IMR-90 (cell line): ENCODE results near the gene PNMA8A. TPM values are rescaled to one million over a fixed set of nuclear protein-coding genes. Genes with fewer than 3 reads are reported as not detected.

Experiments used
- ATAC-seq: fragments of 200-7000 bp; cut with Tn5 transposase; 2 replicates; pipeline ENCODE4 v1.9.1; 2020; ENCODE audit warnings: low read depth, mild to moderate bottlenecking, moderate library complexity
- BruUV-seq: library from RNA; stranded (reverse); fragments of 400-500 nt; replicated peaks from 2 replicates; lab custom pipeline; 2021; lab: Mats Ljungman, UMichigan
- CTCF ChIA-PET: fragments of 300-600 bp; formaldehyde crosslinking; extraction: SDS; loops from one replicate; lab custom pipeline; 2021; ENCODE audit warnings: antibody characterized with exemption; lab: Yijun Ruan, JAX
- POLR2A ChIA-PET: fragments of 300-600 bp; sonication (Branson Sonifier 250); formaldehyde crosslinking; loops from one replicate; lab custom pipeline; 2022; ENCODE audit warnings: antibody characterized with exemption; ENCODE audit not compliant: unreplicated experiment; lab: Charles Lee
- DNase-seq: peaks from one replicate; pipeline ENCODE4 v3.0.0; 2013
- H2AFZ ChIP-seq: replicated peaks from 2 replicates; pipeline ENCODE3; 2013; ENCODE audit warnings: low read length, mild to moderate bottlenecking; ENCODE audit not compliant: poor library complexity
- H2AK5ac ChIP-seq: 2 replicates; pipeline ENCODE4 v1.6.1; 2013; ENCODE audit warnings: low read depth, low read length, inconsistent platforms
- H2AK9ac ChIP-seq: replicated peaks from 2 replicates; pipeline ENCODE3; 2013; ENCODE audit warnings: mild to moderate bottlenecking, low read depth, low read length, moderate library complexity; ENCODE audit not compliant: poor library complexity
- H2BK120ac ChIP-seq: 2 replicates; pipeline ENCODE4 v1.6.1; 2013; ENCODE audit warnings: low read depth, low read length, inconsistent platforms
- H2BK15ac ChIP-seq: 3 replicates; pipeline ENCODE4 v1.6.1; 2013; ENCODE audit warnings: low read depth, low read length, inconsistent platforms
- H2BK20ac ChIP-seq: 2 replicates; pipeline ENCODE4 v1.6.1; 2013; ENCODE audit warnings: low read depth, mild to moderate bottlenecking, inconsistent platforms, low read length, moderate library complexity
- H2BK5ac ChIP-seq: 2 replicates; pipeline ENCODE4 v1.6.1; 2013; ENCODE audit warnings: mild to moderate bottlenecking, low read depth, low read length, inconsistent platforms; ENCODE audit not compliant: poor library complexity, severe bottlenecking
- H3K14ac ChIP-seq: replicated peaks from 2 replicates; pipeline ENCODE4 v1.6.1; 2013; ENCODE audit warnings: low read depth, low read length, inconsistent platforms
- H3K18ac ChIP-seq: 2 replicates; pipeline ENCODE4 v1.6.1; 2013; ENCODE audit warnings: low read depth, low read length, control low read depth
- H3K23ac ChIP-seq: 2 replicates; pipeline ENCODE4 v1.6.1; 2013; ENCODE audit warnings: low read depth, low read length, inconsistent platforms
- H3K27ac ChIP-seq: 2 replicates; pipeline ENCODE4 v1.5.1; 2013; ENCODE audit warnings: mild to moderate bottlenecking, control low read depth, low read length; ENCODE audit not compliant: insufficient read depth
- H3K27me3 ChIP-seq: 2 replicates; pipeline ENCODE4 v1.6.1; 2013; ENCODE audit warnings: low read length; ENCODE audit not compliant: control insufficient read depth, insufficient read depth
- H3K36me3 ChIP-seq: 2 replicates; pipeline ENCODE4 v1.6.1; 2013; ENCODE audit warnings: low read length, mixed read lengths; ENCODE audit not compliant: control insufficient read depth, insufficient read depth
- H3K4ac ChIP-seq: 2 replicates; pipeline ENCODE4 v1.6.1; 2013; ENCODE audit warnings: low read depth, low read length, inconsistent platforms
- H3K4me1 ChIP-seq: 2 replicates; pipeline ENCODE4 v1.6.1; 2013; ENCODE audit warnings: low read length, mixed read lengths; ENCODE audit not compliant: control insufficient read depth, insufficient read depth
- H3K4me2 ChIP-seq: 2 replicates; pipeline ENCODE4 v1.6.1; 2013; ENCODE audit warnings: low read depth, mild to moderate bottlenecking, control low read depth, low read length, moderate library complexity
- H3K4me3 ChIP-seq: 2 replicates; pipeline ENCODE4 v1.5.1; 2013; ENCODE audit warnings: low read depth, mild to moderate bottlenecking, control low read depth, low read length, moderate library complexity; ENCODE audit not compliant: insufficient read depth
- H3K56ac ChIP-seq: 2 replicates; pipeline ENCODE4 v1.6.1; 2013; ENCODE audit warnings: low read length, inconsistent platforms; ENCODE audit not compliant: insufficient read depth; ENCODE audit errors: extremely low read depth
- H3K79me1 ChIP-seq, 2 experiments: 2 replicates each; pipeline ENCODE4 v1.6.1; 2013; ENCODE audit warnings: low read length in 2 of 2, inconsistent platforms in 1 of 2, low read depth in 1 of 2
- H3K9ac ChIP-seq: 2 replicates; pipeline ENCODE4 v1.6.1; 2013; ENCODE audit warnings: low read depth, low read length, control low read depth
- H3K9me1 ChIP-seq: 2 replicates; pipeline ENCODE4 v1.6.1; 2013; ENCODE audit warnings: low read length, inconsistent platforms; ENCODE audit not compliant: insufficient read depth
- H3K9me3 ChIP-seq: 2 replicates; pipeline ENCODE4 v1.6.1; 2013; ENCODE audit warnings: low read length; ENCODE audit not compliant: control insufficient read depth, insufficient read depth
- H4K20me1 ChIP-seq: 2 replicates; pipeline ENCODE4 v1.6.1; 2013; ENCODE audit warnings: low read length, inconsistent platforms; ENCODE audit not compliant: insufficient read depth
- H4K5ac ChIP-seq: 2 replicates; pipeline ENCODE4 v1.6.1; 2013; ENCODE audit warnings: mild to moderate bottlenecking, low read depth, low read length, control low read depth
- H4K8ac ChIP-seq, 2 experiments: 2 replicates each; pipeline ENCODE4 v1.6.1; 2013; ENCODE audit warnings: low read depth in 2 of 2, low read length in 2 of 2, control low read depth in 1 of 2, inconsistent platforms in 1 of 2
- H4K91ac ChIP-seq: 2 replicates; pipeline ENCODE4 v1.6.1; 2013; ENCODE audit warnings: low read depth, low read length, inconsistent platforms; ENCODE audit not compliant: insufficient read depth
- BHLHE40 ChIP-seq: fragments of 150-350 bp; IDR thresholded peaks from 2 replicates; pipeline ENCODE4 v1.6.1; 2016; ENCODE audit warnings: mild to moderate bottlenecking, low read depth, low read length
- ELK1 ChIP-seq: fragments of 150-350 bp; IDR thresholded peaks from 2 replicates; pipeline ENCODE4 v1.6.1; 2016; ENCODE audit warnings: low read depth, mild to moderate bottlenecking, low read length, moderate library complexity, borderline replicate concordance
- MAZ ChIP-seq: IDR thresholded peaks from 2 replicates; pipeline ENCODE4 v1.6.1; 2012; ENCODE audit warnings: low read depth, mild to moderate bottlenecking, low read length, improper control_type of control experiment, moderate library complexity, borderline replicate concordance
- RFX5 ChIP-seq: IDR thresholded peaks from 2 replicates; pipeline ENCODE4 v1.8.0; 2012; ENCODE audit warnings: low read depth, mild to moderate bottlenecking, low read length, moderate library complexity
- WGBS, 2 experiments: methylation state at CpG; one replicate each; pipeline versions ENCODE4 v1.1.5 to v1.1.7; 2013; ENCODE audit warnings: missing lambda C conversion rate in 2 of 2; ENCODE audit not compliant: insufficient read length in 1 of 2; ENCODE audit errors: extremely low coverage in 2 of 2; 5-methylcytosine and 5-hydroxymethylcytosine counted together
- dilution Hi-C: fragments of 300-500 bp; cut with HindIII; formaldehyde crosslinking; loops from one replicate; pipeline ENCODE4 v1.14.3; 2018; ENCODE audit warnings: low sequenced_read_pairs; ENCODE audit not compliant: unreplicated experiment
- in situ Hi-C: fragments of 300-500 bp; cut with MboI; formaldehyde crosslinking; loops from 3 replicates; pipeline ENCODE4 v1.14.3; 2019; ENCODE audit warnings: low sequenced_read_pairs, inconsistent platforms, mixed read lengths
- intact Hi-C: fragments of 100-400 bp; cut with micrococcal nuclease; formaldehyde crosslinking; loops from 2 replicates; pipeline ENCODE4 v1.10.0; 2022
- polyA plus RNA-seq, 3 experiments: library from polyadenylated mRNA; depleted of rRNA; stranded (reverse); fragments of >200 nt; gene quantifications; 2 replicates each; pipeline ENCODE4 v1.2.3, GENCODE V29; 2012; ENCODE audit warnings: low replicate concordance in 1 of 3
- total RNA-seq: library from RNA; depleted of rRNA; stranded (reverse); fragments of >200 nt; gene quantifications from 2 replicates; pipeline ENCODE4 v1.2.3, GENCODE V29; 2012
- TF ChIP-seq, protein P1 (sequence below): fragments of 150-350 bp; IDR thresholded peaks from 2 replicates; pipeline ENCODE4 v1.6.1; 2017; ENCODE audit warnings: mild to moderate bottlenecking, antibody characterized with exemption, low read length, low read depth

PNMA8A gene
- total and polyA plus RNA-seq, 2 of the 4 experiments (the other 2 are of a cell fraction) = 0.77 to 0.90 TPM

DNA sequence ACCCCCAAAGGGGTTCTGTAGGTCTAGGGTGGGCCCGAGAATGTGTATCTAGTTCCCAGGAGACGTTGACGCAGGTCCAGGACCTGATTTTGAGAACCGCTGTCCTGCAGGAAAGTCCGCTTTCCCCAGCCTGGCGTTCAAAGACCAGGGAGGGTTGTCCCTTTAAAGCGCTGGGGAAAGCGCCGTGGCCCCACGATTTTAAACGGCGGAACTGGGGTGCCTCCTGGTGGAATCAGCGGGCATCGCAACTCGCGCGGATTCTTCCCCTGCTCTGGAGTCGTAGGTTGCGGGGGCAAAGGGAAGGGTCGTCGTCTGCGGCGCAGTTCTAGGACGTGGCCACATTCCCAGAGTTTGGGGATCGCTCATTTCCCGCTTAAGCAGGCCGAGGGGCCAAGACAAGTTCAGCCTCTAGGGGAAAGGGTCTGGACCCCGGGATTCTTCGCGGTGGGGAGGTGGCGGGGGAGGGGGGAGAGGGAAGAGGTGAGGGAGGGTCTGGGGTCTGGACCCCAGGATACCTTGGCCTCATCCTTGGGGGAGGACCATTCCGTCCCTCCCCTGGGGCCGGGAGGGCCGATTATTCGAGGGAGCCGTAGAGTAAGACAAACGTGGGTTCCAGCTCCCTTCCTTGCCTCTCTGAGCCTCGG, 16.6 kb upstream of the PNMA8A start (continued):
- no peak for TF ChIP-seq ELK1

GRCh38 chr19:46487178-46487801, 15.9 kb upstream of the PNMA8A start:
- H3K4me3 ChIP-seq = peak overlapping the region; percentile 14; the same call in 1 of the 2 replicates
- no peak overlapping the region for H2AK5ac ChIP-seq
- peak overlapping the region; percentile 74 for H2AK9ac ChIP-seq
- H3K14ac ChIP-seq = 0 out of 2 replicates have a peak overlapping the region, but pooled peaks have one; percentile 59
- no peak overlapping the region; the same call in 1 of the 2 replicates for H3K4ac ChIP-seq
- no peak overlapping the region for H2BK5ac ChIP-seq
- intact Hi-C loops (loop anchor here (1.0 kb wide), 3 partner anchors 85 to 206 kb away; no protein-coding TSS in a partner anchor), dilution Hi-C loops (no loop called here), in situ Hi-C loops (loop anchor here (5.0 to 10.0 kb wide), 2 partner anchors 85 to 202 kb away; no protein-coding TSS in a partner anchor)
- H3K4me2 ChIP-seq = peak overlapping the region; percentile 79
- H3K27ac ChIP-seq = no peak overlapping the region
- H4K91ac ChIP-seq = no peak overlapping the region
- peak overlapping the region; percentile 33; the same call in 1 of the 2 replicates for H3K9ac ChIP-seq
- 21% methylated on average over 8 of the region's 19 CpGs; no CpG with 5 or more reads in 1 of the 2 experiments for WGBS, 2 experiments
- no peaks in the 10 kb centered on the region; the same call in 1 of the 2 replicates for H4K20me1 ChIP-seq
- no peaks in the 10 kb centered on the region for H3K36me3 ChIP-seq
- peak overlapping the region in 1 of 2 experiments; percentile 74; a peak in 1 of 4 replicates for H4K8ac ChIP-seq
- no peak overlapping the region for H4K5ac ChIP-seq
- H3K9me1 ChIP-seq = no peaks in the 10 kb centered on the region
- no peak overlapping the region for H2BK20ac ChIP-seq
- H3K23ac ChIP-seq = peak overlapping the region; percentile 72; the same call in 1 of the 2 replicates
- H2BK120ac ChIP-seq = peak overlapping the region; percentile 39; the same call in 1 of the 2 replicates
- peaks cover 22% of the 10 kb centered on the region for H3K27me3 ChIP-seq
- ChIA-PET POLR2A (no interaction called here), CTCF (interaction anchor here (0.5 to 1.5 kb wide), 6 partner anchors 8 to 127 kb away, joined by 3 to 13 read pairs (median 4); partner anchors contain the start of gene PNMA8B)
- TF ChIP-seq BHLHE40 (no peak), MAZ (no peak), RFX5 (no peak)
- TF ChIP-seq, protein P1, sequence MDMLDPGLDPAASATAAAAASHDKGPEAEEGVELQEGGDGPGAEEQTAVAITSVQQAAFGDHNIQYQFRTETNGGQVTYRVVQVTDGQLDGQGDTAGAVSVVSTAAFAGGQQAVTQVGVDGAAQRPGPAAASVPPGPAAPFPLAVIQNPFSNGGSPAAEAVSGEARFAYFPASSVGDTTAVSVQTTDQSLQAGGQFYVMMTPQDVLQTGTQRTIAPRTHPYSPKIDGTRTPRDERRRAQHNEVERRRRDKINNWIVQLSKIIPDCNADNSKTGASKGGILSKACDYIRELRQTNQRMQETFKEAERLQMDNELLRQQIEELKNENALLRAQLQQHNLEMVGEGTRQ = no peak
- H3K56ac ChIP-seq = no peak overlapping the region
- no peak overlapping the region; the same call in 1 of the 2 replicates for H3K18ac ChIP-seq
- DNase-seq = no peak
- no TSS peak for BruUV-seq
- no peaks in the 10 kb centered on the region for H3K9me3 ChIP-seq
- peak; percentile 25 for ATAC-seq
- no peaks in the 10 kb centered on the region for H3K4me1 ChIP-seq
- H2BK15ac ChIP-seq = no peak overlapping the region; the same call in 2 of the 3 replicates
- H3K79me1 ChIP-seq = no peaks in the 10 kb centered on the region
- H2AFZ ChIP-seq = peak overlapping the region; percentile 85
